IPS DF 6.9 (cell line): ENCODE data around the gene PHF12.

Experiments
- DNase-seq: peaks from one replicate; pipeline ENCODE4 v3.0.0-alpha.2; 2013; ENCODE audit warnings: low read depth, low spot score
- H3K27ac ChIP-seq: one replicate; pipeline ENCODE4 v1.5.1; 2013; ENCODE audit warnings: low read length, control low read depth
- H3K27me3 ChIP-seq: 2 replicates; pipeline ENCODE4 v1.6.1; 2013; ENCODE audit warnings: mild to moderate bottlenecking, low read length; ENCODE audit not compliant: control insufficient read depth, insufficient read depth
- H3K36me3 ChIP-seq: 2 replicates; pipeline ENCODE4 v1.6.1; 2013; ENCODE audit warnings: low read length; ENCODE audit not compliant: control insufficient read depth, insufficient read depth
- H3K4me1 ChIP-seq: 2 replicates; pipeline ENCODE4 v1.6.1; 2013; ENCODE audit warnings: low read length; ENCODE audit not compliant: control insufficient read depth, insufficient read depth
- H3K4me3 ChIP-seq: 2 replicates; pipeline ENCODE4 v1.5.1; 2013; ENCODE audit warnings: mild to moderate bottlenecking, low read length
- H3K9me3 ChIP-seq: 2 replicates; pipeline ENCODE4 v1.6.1; 2013; ENCODE audit warnings: low read length, inconsistent platforms; ENCODE audit not compliant: control insufficient read depth, insufficient read depth
- WGBS: extraction: QIAGEN DNeasy Blood & Tissue Kit; methylation state at CpG from one replicate; pipeline ENCODE4 v1.1.7; 2013; ENCODE audit warnings: mixed read lengths, missing lambda C conversion rate; ENCODE audit not compliant: insufficient read length, insufficient coverage; 5-methylcytosine and 5-hydroxymethylcytosine counted together

PHF12 gene

DNA sequence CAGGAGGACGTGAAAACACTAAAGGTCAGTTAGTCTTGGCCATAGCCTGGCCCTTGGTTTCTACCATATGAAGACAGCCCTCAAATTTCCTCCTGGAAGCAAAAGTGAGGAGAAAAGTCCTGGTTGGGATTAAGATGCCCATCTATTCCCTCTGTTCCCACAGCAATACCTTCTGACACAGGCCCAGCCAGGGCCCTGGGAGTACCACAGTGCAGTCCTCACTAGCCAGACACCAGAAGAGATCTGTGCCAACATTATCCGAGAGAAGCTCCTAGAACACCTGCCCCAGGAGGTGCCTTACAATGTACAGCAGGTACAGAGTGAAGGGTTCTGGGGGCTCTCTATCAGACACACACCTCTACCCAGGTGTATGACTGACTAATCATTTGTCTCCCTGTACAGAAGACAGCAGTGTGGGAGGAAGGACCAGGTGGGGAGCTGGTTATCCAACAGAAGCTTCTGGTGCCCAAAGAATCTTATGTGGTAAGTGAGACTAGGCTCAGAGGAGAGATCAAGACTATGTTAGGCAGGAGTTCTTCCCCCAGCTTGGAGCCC is 92.4 kb downstream of the PHF12 start:
- Histone ChIP-seq H3K9me3 (no peaks in the 10 kb centered on the region), H3K36me3 (peaks cover 21% of the 10 kb centered on the region; the same call in 1 of the 2 replicates), H3K4me1 (no peaks in the 10 kb centered on the region), H3K4me3 (no peak overlapping the region), H3K27me3 (no peaks in the 10 kb centered on the region), H3K27ac (no peak overlapping the region)
- DNase-seq = no peak
- WGBS = no CpG with 5 or more reads among the region's 2 CpGs

- Histone ChIP-seq H3K9me3 (no peaks in the 10 kb centered on the region), H3K4me1 (no peaks in the 10 kb centered on the region), H3K27ac (no peak overlapping the region), H3K36me3 (peaks cover 21% of the 10 kb centered on the region; the same call in 1 of the 2 replicates), H3K27me3 (no peaks in the 10 kb centered on the region), H3K4me3 (no peak overlapping the region)
- no peak for DNase-seq
- WGBS = no CpG with 5 or more reads among the region's 3 CpGs
These were observed 93.2 kb downstream of the PHF12 start for GRCh38 chr17:28857905-28858800.

- WGBS = no CpG with 5 or more reads among the region's 5 CpGs
- H3K27me3 ChIP-seq = no peaks in the 10 kb centered on the region
- H3K27ac ChIP-seq = no peak overlapping the region
- no peaks in the 10 kb centered on the region for H3K9me3 ChIP-seq
- peaks cover 21% of the 10 kb centered on the region; the same call in 1 of the 2 replicates for H3K36me3 ChIP-seq
- no peak overlapping the region for H3K4me3 ChIP-seq
- H3K4me1 ChIP-seq = no peaks in the 10 kb centered on the region
- no peak for DNase-seq
These were observed 95.2 kb downstream of the PHF12 start for GRCh38 chr17:28856028-28856574.

DNA sequence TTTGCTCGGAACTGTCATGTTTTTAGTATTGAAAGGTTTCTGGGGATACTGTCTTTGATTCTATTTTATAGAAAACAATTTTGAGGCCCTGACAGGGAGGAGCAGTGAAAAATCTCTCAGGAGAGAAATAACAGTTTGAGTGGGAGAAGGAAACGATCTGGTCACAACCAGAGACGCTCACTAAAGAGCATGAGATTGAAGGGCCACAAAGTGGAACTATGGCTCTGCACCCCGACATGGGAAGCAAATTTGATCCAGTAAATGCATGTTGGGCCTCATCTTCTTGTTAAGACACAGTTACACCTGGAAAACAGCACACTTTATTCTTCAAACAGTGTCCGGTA is 96.0 kb downstream of the PHF12 start:
- Histone ChIP-seq H3K4me1 (no peaks in the 10 kb centered on the region), H3K4me3 (peak overlapping the region; percentile 91), H3K9me3 (no peaks in the 10 kb centered on the region), H3K27ac (no peak overlapping the region), H3K27me3 (no peaks in the 10 kb centered on the region), H3K36me3 (peaks cover 18% of the 10 kb centered on the region; the same call in 1 of the 2 replicates)
- WGBS = no CpG with 5 or more reads among the region's 5 CpGs
- DNase-seq = no peak
